Activated naive CD4-positive, alpha-beta T cell treated with anti-CD3 and anti-CD28 coated beads, Interleukin-2, amount 50 U/mL, for 24 hours (primary cell): ENCODE results near the gene MS4A3.

Experiments
- H3K27ac Mint-ChIP-seq: one replicate; pipeline ENCODE4 v1.8.0; 2021; ENCODE audit warnings: mild to moderate bottlenecking, mixed read lengths
- H3K27me3 Mint-ChIP-seq: one replicate; pipeline ENCODE4 v1.8.0; 2021; ENCODE audit warnings: mixed read lengths
- H3K36me3 Mint-ChIP-seq: one replicate; pipeline ENCODE4 v1.8.0; 2021; ENCODE audit warnings: mixed read lengths
- H3K4me1 Mint-ChIP-seq: one replicate; pipeline ENCODE4 v1.8.0; 2021; ENCODE audit warnings: mixed read lengths
- H3K4me3 Mint-ChIP-seq: one replicate; pipeline ENCODE4 v1.8.0; 2021; ENCODE audit warnings: mild to moderate bottlenecking, mixed read lengths
- H3K9me3 Mint-ChIP-seq: one replicate; pipeline ENCODE4 v1.8.0; 2021; ENCODE audit warnings: mixed read lengths

Gene MS4A3

GRCh38 chr11:60119710-60120109 lies 63.2 kb downstream of the MS4A3 start:
- H3K9me3 Mint-ChIP-seq = no peaks in the 10 kb centered on the region
- H3K4me1 Mint-ChIP-seq = no peaks in the 10 kb centered on the region
- H3K4me3 Mint-ChIP-seq = no peak overlapping the region
- no peaks in the 10 kb centered on the region for H3K36me3 Mint-ChIP-seq
- H3K27ac Mint-ChIP-seq = no peak overlapping the region
- peaks cover 16% of the 10 kb centered on the region for H3K27me3 Mint-ChIP-seq
